Subcutaneous preadipocyte (primary cell): Measurements from ENCODE around the gene CALD1. TPM values are rescaled to one million over a fixed set of nuclear protein-coding genes. Genes with fewer than 3 reads are reported as not detected.

ENCODE experiments used
- small RNA-seq: library from RNA; depleted of rRNA; stranded (forward); fragments of <200 nt; gene quantifications from one replicate; pipeline ENCODE3, GENCODE V24; 2012
- total RNA-seq: library from RNA; depleted of rRNA; stranded (reverse); fragments of >200 nt; gene quantifications from 2 replicates; pipeline ENCODE4 v1.2.3, GENCODE V29; 2012

Gene CALD1, protein sequence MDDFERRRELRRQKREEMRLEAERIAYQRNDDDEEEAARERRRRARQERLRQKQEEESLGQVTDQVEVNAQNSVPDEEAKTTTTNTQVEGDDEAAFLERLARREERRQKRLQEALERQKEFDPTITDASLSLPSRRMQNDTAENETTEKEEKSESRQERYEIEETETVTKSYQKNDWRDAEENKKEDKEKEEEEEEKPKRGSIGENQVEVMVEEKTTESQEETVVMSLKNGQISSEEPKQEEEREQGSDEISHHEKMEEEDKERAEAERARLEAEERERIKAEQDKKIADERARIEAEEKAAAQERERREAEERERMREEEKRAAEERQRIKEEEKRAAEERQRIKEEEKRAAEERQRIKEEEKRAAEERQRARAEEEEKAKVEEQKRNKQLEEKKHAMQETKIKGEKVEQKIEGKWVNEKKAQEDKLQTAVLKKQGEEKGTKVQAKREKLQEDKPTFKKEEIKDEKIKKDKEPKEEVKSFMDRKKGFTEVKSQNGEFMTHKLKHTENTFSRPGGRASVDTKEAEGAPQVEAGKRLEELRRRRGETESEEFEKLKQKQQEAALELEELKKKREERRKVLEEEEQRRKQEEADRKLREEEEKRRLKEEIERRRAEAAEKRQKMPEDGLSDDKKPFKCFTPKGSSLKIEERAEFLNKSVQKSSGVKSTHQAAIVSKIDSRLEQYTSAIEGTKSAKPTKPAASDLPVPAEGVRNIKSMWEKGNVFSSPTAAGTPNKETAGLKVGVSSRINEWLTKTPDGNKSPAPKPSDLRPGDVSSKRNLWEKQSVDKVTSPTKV
- 127 and 158 TPM in 2 replicates for total RNA-seq

DNA sequence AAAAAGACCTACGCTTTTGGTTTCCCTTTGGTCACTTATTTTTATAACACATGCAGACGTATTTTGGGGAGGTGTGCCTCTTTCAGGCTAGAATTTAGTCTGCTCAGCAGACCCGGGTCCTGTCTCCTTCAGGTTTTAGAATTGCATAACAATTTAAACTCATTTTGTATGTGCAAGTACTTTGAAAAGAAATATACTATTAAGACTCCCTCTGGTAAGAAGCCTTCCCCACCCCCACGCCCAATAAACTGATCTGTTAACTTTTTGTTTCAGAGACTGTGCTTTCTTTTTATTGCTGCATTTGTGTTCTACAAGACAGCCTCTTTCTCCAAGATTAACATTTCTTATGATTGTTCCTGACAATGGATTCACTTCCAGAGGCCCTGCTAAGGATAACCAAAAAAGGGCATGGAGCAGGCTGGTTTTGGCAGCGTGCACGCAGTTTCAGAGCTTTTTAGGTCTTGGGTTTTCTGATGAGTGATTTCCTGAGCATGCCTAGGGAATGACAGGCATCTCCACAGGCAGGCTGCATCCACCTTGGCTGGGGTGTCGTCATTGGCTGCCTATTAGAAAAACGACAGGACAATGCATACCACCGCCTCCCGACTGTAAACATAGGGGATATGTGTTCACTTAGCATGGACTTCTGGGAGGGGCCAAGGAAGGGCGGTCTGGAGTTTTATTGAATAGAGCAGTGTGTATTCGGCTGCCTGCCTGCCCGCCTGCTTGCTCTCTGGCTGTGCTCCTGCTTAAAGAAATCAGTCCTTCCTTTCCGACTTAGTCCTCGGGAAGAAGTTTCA lies at the start of gene CALD1:
Gene CALD1 (plus strand): TSS at position 694 of the 800 bp plus-strand sequence. CDS start 88,100 bp downstream, outside the sequence.

DNA sequence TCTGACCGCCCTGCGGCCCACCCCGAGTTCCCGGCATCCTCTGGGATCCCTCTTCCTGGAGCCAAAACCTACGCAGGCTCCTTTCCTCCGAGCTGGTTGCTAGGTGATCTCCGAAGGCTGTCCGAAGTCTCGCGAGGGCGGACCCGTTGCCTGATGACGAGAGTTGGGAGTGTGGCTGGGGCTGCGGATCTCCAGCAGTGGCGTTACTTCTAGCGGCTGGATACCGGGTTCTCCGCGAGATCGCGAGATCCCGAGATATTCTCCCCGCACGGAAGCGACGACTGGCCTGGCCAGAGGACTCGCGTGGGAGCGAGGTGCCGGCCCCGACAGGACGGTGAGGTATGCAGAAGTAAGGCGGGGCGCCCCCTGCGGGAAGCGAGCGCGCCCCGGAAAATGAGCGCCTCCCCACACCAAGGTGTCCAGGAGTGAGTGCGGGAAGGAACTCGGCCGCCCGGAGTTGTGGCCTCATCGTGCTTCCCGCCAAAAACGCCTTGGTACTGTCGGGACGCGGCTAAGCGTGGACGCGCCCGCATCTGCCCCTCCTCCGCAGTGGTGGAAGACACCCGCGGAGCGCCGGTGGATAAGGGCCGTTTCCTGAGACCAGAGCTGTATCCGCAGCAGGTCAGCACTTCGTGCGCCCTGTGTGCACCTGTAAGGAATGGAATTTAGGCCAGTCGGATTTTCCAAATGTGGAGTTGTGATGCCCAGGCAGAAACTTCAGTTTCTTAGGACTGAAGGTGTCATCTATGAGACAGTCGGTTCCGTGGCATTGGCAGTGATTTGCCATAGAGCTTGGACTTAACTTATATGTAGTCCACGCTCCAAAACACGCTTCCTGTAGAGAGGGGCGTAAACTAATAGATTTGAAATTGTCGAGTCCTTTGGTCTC lies 207.2 kb downstream of the CALD1 start, which contains the start of gene AGBL3:
Gene AGBL3 (plus strand): TSS at position 146 of the 889 bp plus-strand sequence. CDS start 1,426 bp downstream, outside the sequence.

Small RNA genes within 50 kb of the gene (small RNA-seq; reads per million reads assigned to genes)
- not detected for gene TUBB3P2

Other genes starting within 250 kb of the CALD1 start
- gene AKR1B15, start 230.5 kb upstream of the CALD1 start, total RNA-seq, result not detected in 2 replicates
- gene BPGM, start 132.8 kb upstream of the CALD1 start, total RNA-seq, result 17.2 and 18.4 TPM in 2 replicates
- 0.73 and 0.78 TPM in 2 replicates for gene AGBL3, start 206.9 kb downstream of the CALD1 start, total RNA-seq